Hepatocyte (in vitro differentiated cells): ENCODE measurements around the gene ADAM12. TPM values are rescaled to one million over a fixed set of nuclear protein-coding genes. Genes with fewer than 3 reads are reported as not detected.

Experiments used
- DNase-seq: peaks from one replicate; pipeline ENCODE4 v3.0.0-alpha.2; 2016; ENCODE audit warnings: low spot score
- H2AFZ ChIP-seq: fragments of 200-600 bp; sonication (generic); 2 replicates; pipeline ENCODE4 v1.6.0; 2016; ENCODE audit warnings: antibody characterized with exemption, mild to moderate bottlenecking
- H3K27ac ChIP-seq: fragments of 200-600 bp; sonication (generic); 2 replicates; pipeline ENCODE4 v1.5.1; 2016; ENCODE audit warnings: mild to moderate bottlenecking
- H3K27me3 ChIP-seq: fragments of 200-600 bp; sonication (generic); 2 replicates; pipeline ENCODE4 v1.6.1; 2016
- H3K36me3 ChIP-seq: fragments of 200-600 bp; sonication (generic); replicated peaks from 2 replicates; pipeline ENCODE4 v1.5.1; 2016; ENCODE audit warnings: low read depth; ENCODE audit not compliant: insufficient read depth
- H3K4me1 ChIP-seq: fragments of 200-600 bp; sonication (generic); 2 replicates; pipeline ENCODE4 v1.5.1; 2016; ENCODE audit warnings: mild to moderate bottlenecking, moderate library complexity; ENCODE audit not compliant: insufficient read depth
- H3K4me2 ChIP-seq: fragments of 200-600 bp; sonication (generic); 2 replicates; pipeline ENCODE4 v1.6.0; 2016
- H3K4me3 ChIP-seq: fragments of 200-600 bp; sonication (generic); 2 replicates; pipeline ENCODE4 v1.5.1; 2016; ENCODE audit warnings: mild to moderate bottlenecking
- H3K79me2 ChIP-seq: fragments of 200-600 bp; sonication (generic); 2 replicates; pipeline ENCODE4 v1.6.0; 2017; ENCODE audit warnings: mild to moderate bottlenecking
- H3K9me2 ChIP-seq: fragments of 200-600 bp; sonication (generic); replicated peaks from 2 replicates; pipeline ENCODE4 v1.6.0; 2017; ENCODE audit warnings: mild to moderate bottlenecking; ENCODE audit not compliant: insufficient read depth
- H3K9me3 ChIP-seq: fragments of 200-600 bp; sonication (generic); 2 replicates; pipeline ENCODE4 v1.5.1; 2016; ENCODE audit warnings: low read depth, mild to moderate bottlenecking
- H4K20me1 ChIP-seq: fragments of 200-600 bp; sonication (generic); 2 replicates; pipeline ENCODE4 v1.6.0; 2016; ENCODE audit warnings: mild to moderate bottlenecking; ENCODE audit not compliant: insufficient read depth, poor library complexity, severe bottlenecking
- CTCF ChIP-seq: fragments of 200-600 bp; sonication (generic); IDR thresholded peaks from 2 replicates; pipeline ENCODE4 v1.5.1; 2016; ENCODE audit warnings: antibody characterized with exemption, mild to moderate bottlenecking; ENCODE audit not compliant: poor library complexity
- EZH2 ChIP-seq: fragments of 200-600 bp; sonication (generic); IDR thresholded peaks from 2 replicates; pipeline ENCODE4 v1.6.1; 2016; ENCODE audit warnings: antibody characterized with exemption, mild to moderate bottlenecking, borderline replicate concordance
- EZH2phosphoT487 ChIP-seq: fragments of 200-600 bp; sonication (generic); IDR thresholded peaks from one replicate; pipeline ENCODE4 v1.6.1; 2018; ENCODE audit warnings: antibody characterized with exemption, mild to moderate bottlenecking, low read depth, moderate library complexity; ENCODE audit not compliant: unreplicated experiment, severe bottlenecking
- WGBS: methylation state at CpG from one replicate; pipeline ENCODE4 v1.1.6; 2016; ENCODE audit warnings: low lambda C conversion rate; ENCODE audit errors: missing lambda C conversion rate; 5-methylcytosine and 5-hydroxymethylcytosine counted together
- polyA plus RNA-seq: library from polyadenylated mRNA; unstranded; fragments of >200 nt; fragmentation: Nextera tagmentation; extraction: Ambion mirVana; gene quantifications from 2 replicates; pipeline ENCODE4 v1.2.1, GENCODE V29; 2016
- total RNA-seq: library from RNA; depleted of rRNA; stranded (reverse); fragments of >200 nt; gene quantifications from 2 replicates; pipeline ENCODE4 v1.2.3, GENCODE V29; 2014

ADAM12 gene
- total and polyA plus RNA-seq, 2 experiments from 2014 or later: 4.9 to 11.3 TPM

GRCh38 chr10:126131341-126131740 lies 256.9 kb downstream of the ADAM12 start:
- H3K27ac ChIP-seq: no peak overlapping the region
- H3K4me2 ChIP-seq: no peak overlapping the region
- no peak for DNase-seq
- H3K36me3 ChIP-seq: no peaks in the 10 kb centered on the region
- H3K27me3 ChIP-seq: no peaks in the 10 kb centered on the region
- no peak for TF ChIP-seq EZH2phosphoT487
- TF ChIP-seq CTCF: no peak
- no peak for TF ChIP-seq EZH2
- no peaks in the 10 kb centered on the region for H3K4me1 ChIP-seq
- H2AFZ ChIP-seq: no peak overlapping the region
- no peaks in the 10 kb centered on the region for H3K9me3 ChIP-seq
- H3K79me2 ChIP-seq: no peaks in the 10 kb centered on the region
- no peaks in the 10 kb centered on the region for H4K20me1 ChIP-seq
- H3K4me3 ChIP-seq: no peak overlapping the region
- no peaks in the 10 kb centered on the region for H3K9me2 ChIP-seq
- 80% methylated on average over 4 of the region's 4 CpGs for WGBS

GRCh38 chr10:126130271-126130710 lies 258.0 kb downstream of the ADAM12 start:
- Histone ChIP-seq H3K4me3 (no peak overlapping the region), H3K36me3 (no peaks in the 10 kb centered on the region), H3K4me1 (no peaks in the 10 kb centered on the region), H3K9me2 (no peaks in the 10 kb centered on the region), H3K79me2 (no peaks in the 10 kb centered on the region), H3K9me3 (no peaks in the 10 kb centered on the region), H3K27ac (no peak overlapping the region), H2AFZ (no peak overlapping the region), H3K27me3 (no peaks in the 10 kb centered on the region), H4K20me1 (no peaks in the 10 kb centered on the region), H3K4me2 (no peak overlapping the region)
- TF ChIP-seq EZH2 (no peak), EZH2phosphoT487 (no peak), CTCF (no peak)
- DNase-seq: no peak
- 81% methylated on average over 9 of the region's 9 CpGs for WGBS

- H3K27me3 ChIP-seq: no peaks in the 10 kb centered on the region
- TF ChIP-seq EZH2phosphoT487 (no peak), EZH2 (no peak), CTCF (no peak)
- H3K9me3 ChIP-seq: no peaks in the 10 kb centered on the region
- 88% methylated on average over 7 of the region's 7 CpGs for WGBS
- H3K36me3 ChIP-seq: no peaks in the 10 kb centered on the region
- no peak overlapping the region for H3K4me3 ChIP-seq
- H3K9me2 ChIP-seq: no peaks in the 10 kb centered on the region
- H3K27ac ChIP-seq: no peak overlapping the region
- DNase-seq: no peak
- no peaks in the 10 kb centered on the region for H3K4me1 ChIP-seq
- H4K20me1 ChIP-seq: no peaks in the 10 kb centered on the region
- no peak overlapping the region for H2AFZ ChIP-seq
- no peak overlapping the region for H3K4me2 ChIP-seq
- no peaks in the 10 kb centered on the region for H3K79me2 ChIP-seq
Measured at GRCh38 chr10:126129026-126129425, 259.3 kb downstream of the ADAM12 start.

GRCh38 chr10:126128581-126128980 lies 259.7 kb downstream of the ADAM12 start:
- Histone ChIP-seq H3K4me1 (no peaks in the 10 kb centered on the region), H3K9me3 (no peaks in the 10 kb centered on the region), H2AFZ (no peak overlapping the region), H3K79me2 (no peaks in the 10 kb centered on the region), H3K27me3 (no peaks in the 10 kb centered on the region), H4K20me1 (no peaks in the 10 kb centered on the region), H3K4me2 (no peak overlapping the region), H3K27ac (no peak overlapping the region), H3K9me2 (no peaks in the 10 kb centered on the region), H3K36me3 (no peaks in the 10 kb centered on the region), H3K4me3 (no peak overlapping the region)
- no peak for DNase-seq
- WGBS: 98% methylated on average over 17 of the region's 21 CpGs
- TF ChIP-seq EZH2: no peak
- no peak for TF ChIP-seq EZH2phosphoT487
- no peak for TF ChIP-seq CTCF
